Measurements from ENCODE around the gene TMX1.

The TMX1 gene

GRCh38 chr14:51242545-51243490, 2.8 kb downstream of the TMX1 start:
- DNase-seq, result no peak

- DNase-seq, result no peak
These were observed 4.5 kb downstream of the TMX1 start for GRCh38 chr14:51244591-51244990.

- DNase-seq, result no peak
These were observed 6.0 kb downstream of the TMX1 start for GRCh38 chr14:51246032-51246431.

GRCh38 chr14:51248016-51248987, 8.3 kb downstream of the TMX1 start:
- DNase-seq, result no peak

- DNase-seq, result no peak
These were observed 11.4 kb downstream of the TMX1 start for GRCh38 chr14:51251486-51251885.

GRCh38 chr14:51253880-51254279, 13.8 kb downstream of the TMX1 start:
- DNase-seq, result no peak

GRCh38 chr14:51258280-51258679, 18.2 kb downstream of the TMX1 start:
- no peak for DNase-seq

- no peak for DNase-seq
These were observed 18.7 kb downstream of the TMX1 start for GRCh38 chr14:51258788-51259187.

GRCh38 chr14:51260225-51260624, 20.2 kb downstream of the TMX1 start:
- no peak for DNase-seq

- DNase-seq, result no peak
These were observed 21.1 kb downstream of the TMX1 start for GRCh38 chr14:51261151-51261550.

GRCh38 chr14:51262868-51263267, 22.8 kb downstream of the TMX1 start:
- DNase-seq, result no peak

GRCh38 chr14:51269634-51270033, 29.6 kb downstream of the TMX1 start:
- no peak for DNase-seq

- DNase-seq, result no peak
These were observed 36.6 kb downstream of the TMX1 start for GRCh38 chr14:51276605-51277004.

GRCh38 chr14:51277753-51278415, 37.8 kb downstream of the TMX1 start:
- no peak for DNase-seq

GRCh38 chr14:51282517-51282916, 42.5 kb downstream of the TMX1 start:
- no peak for DNase-seq

- peak in 1 of 5 donors; percentile 23 for DNase-seq
These were observed 43.5 kb downstream of the TMX1 start for GRCh38 chr14:51283402-51284085.

- DNase-seq, result no peak
These were observed 44.2 kb downstream of the TMX1 start for GRCh38 chr14:51284241-51284640.

GRCh38 chr14:51285120-51285519, 45.1 kb downstream of the TMX1 start:
- no peak for DNase-seq

- DNase-seq, result no peak
These were observed 49.1 kb downstream of the TMX1 start for GRCh38 chr14:51289169-51289568.

GRCh38 chr14:51290132-51290531, 50.1 kb downstream of the TMX1 start:
- no peak for DNase-seq

GRCh38 chr14:51291016-51291415, 51.0 kb downstream of the TMX1 start:
- no peak for DNase-seq
